NCI-H2196 (cell line): Measurements from ENCODE around the gene FBLN5.
"Not testable (repeated sequence)": the region's sequence is repeated elsewhere in the genome, so short reads cannot be mapped to it uniquely, and the experiment has no call there.

Source experiments
- DNase-seq: peaks from one replicate; lab custom pipeline; 2025; ENCODE audit not compliant: unreplicated experiment; lab: John Stamatoyannopoulos, UW

Gene FBLN5

GRCh38 chr14:91886961-91887360 lies 60.5 kb downstream of the FBLN5 start:
- no peak for DNase-seq

GRCh38 chr14:91885839-91886238 lies 61.7 kb downstream of the FBLN5 start:
- DNase-seq, result no peak

- DNase-seq, result no peak
Measured at GRCh38 chr14:91885113-91885712, 62.3 kb downstream of the FBLN5 start.

GRCh38 chr14:91884664-91885063 lies 62.8 kb downstream of the FBLN5 start:
- DNase-seq, result no peak

- DNase-seq, result no peak
Measured at GRCh38 chr14:91883753-91884152, 63.7 kb downstream of the FBLN5 start.

GRCh38 chr14:91882776-91883175 lies 64.7 kb downstream of the FBLN5 start:
- DNase-seq, result no peak

- no peak for DNase-seq
Measured at GRCh38 chr14:91882369-91882768, 65.1 kb downstream of the FBLN5 start.

- no peak for DNase-seq
Measured at GRCh38 chr14:91879196-91879595, 68.3 kb downstream of the FBLN5 start.

- DNase-seq, result no peak
Measured at GRCh38 chr14:91878274-91878673, 69.2 kb downstream of the FBLN5 start.

- no peak for DNase-seq
Measured at GRCh38 chr14:91877376-91877915, 70.0 kb downstream of the FBLN5 start.

- no peak for DNase-seq
Measured at GRCh38 chr14:91876492-91876891, 71.0 kb downstream of the FBLN5 start.

- no peak for DNase-seq
Measured at GRCh38 chr14:91875525-91876286, 71.8 kb downstream of the FBLN5 start.

GRCh38 chr14:91873471-91874415 lies 73.8 kb downstream of the FBLN5 start:
- DNase-seq, result peak; percentile 35

GRCh38 chr14:91872517-91873470 lies 74.7 kb downstream of the FBLN5 start:
- peak; percentile 64 for DNase-seq

- DNase-seq, result no peak
Measured at GRCh38 chr14:91872011-91872501, 75.4 kb downstream of the FBLN5 start.

- DNase-seq, result not testable (repeated sequence)
Measured at GRCh38 chr14:91871401-91871800, 76.1 kb downstream of the FBLN5 start.

GRCh38 chr14:91870890-91871289 lies 76.6 kb downstream of the FBLN5 start:
- DNase-seq, result no peak

- no peak for DNase-seq
Measured at GRCh38 chr14:91870001-91870400, 77.5 kb downstream of the FBLN5 start.

GRCh38 chr14:91869556-91869955 lies 77.9 kb downstream of the FBLN5 start:
- no peak for DNase-seq
